ENCODE measurements around the gene EPHA6.

GRCh38 chr3:97692831-97693230 lies 878.4 kb downstream of the EPHA6 start:
- no peak for TF ChIP-seq CTCF (IDR thresholded peaks at IDR 0.05; ENCODE audit: borderline replicate concordance, extremely low read depth, low read length, poor library complexity, severe bottlenecking)
- no peak for TF ChIP-seq EZH2 (IDR thresholded peaks at IDR 0.05; ENCODE audit: borderline replicate concordance, low read depth, low read length, severe bottlenecking)

Data from DND-41 (cell line).